HepG2 (cell line): Measurements from ENCODE around the gene TMEM129. TPM values are rescaled to one million over a fixed set of nuclear protein-coding genes. Genes with fewer than 3 reads are reported as not detected.

Source experiments
- AGO2 ChIP-seq: fragments of 200-400 bp; formaldehyde crosslinking; optimal IDR thresholded peaks from 2 replicates; pipeline ENCODE3; 2017; ENCODE audit warnings: mild to moderate bottlenecking, low read depth, low read length, moderate library complexity
- DDIT3 ChIP-seq: sonication (generic); formaldehyde crosslinking; IDR thresholded peaks from 2 replicates; pipeline ENCODE4 v1.4.0; 2020; ENCODE audit warnings: mild to moderate bottlenecking, missing genetic modification reagents
- HMGXB3 ChIP-seq: sonication (generic); formaldehyde crosslinking; IDR thresholded peaks from 2 replicates; pipeline ENCODE4 v1.4.0; 2020; ENCODE audit warnings: missing genetic modification reagents, borderline replicate concordance
- MAF1 ChIP-seq: sonication (generic); formaldehyde crosslinking; IDR thresholded peaks from 2 replicates; pipeline ENCODE4 v1.5.0; 2020; ENCODE audit warnings: missing genetic modification reagents, borderline replicate concordance
- MED1 ChIP-seq: sonication (generic); formaldehyde crosslinking; IDR thresholded peaks from 2 replicates; pipeline ENCODE4 v1.4.0; 2020; ENCODE audit warnings: missing genetic modification reagents
- MED13 ChIP-seq: sonication (generic); formaldehyde crosslinking; IDR thresholded peaks from 2 replicates; pipeline ENCODE4 v1.5.0; 2020; ENCODE audit warnings: missing genetic modification reagents
- ZNF501 ChIP-seq: sonication (generic); formaldehyde crosslinking; IDR thresholded peaks from 2 replicates; pipeline ENCODE4 v1.5.1; 2020; ENCODE audit warnings: mild to moderate bottlenecking, moderate library complexity, missing genetic modification reagents
- ZNF607 ChIP-seq: sonication (generic); formaldehyde crosslinking; IDR thresholded peaks from 2 replicates; pipeline ENCODE4 v1.5.1; 2020; ENCODE audit warnings: missing genetic modification reagents, mild to moderate bottlenecking, borderline replicate concordance
- ZNF615 ChIP-seq: sonication (generic); formaldehyde crosslinking; IDR thresholded peaks from 2 replicates; pipeline ENCODE4 v1.5.0; 2020; ENCODE audit warnings: mild to moderate bottlenecking, missing genetic modification reagents, borderline replicate concordance
- polyA plus RNA-seq, 8 experiments: library from polyadenylated mRNA; depleted of rRNA in 3 of 8; stranded (reverse) in 7 of 8; unstranded in 1 of 8; fragments of >200 nt; fragmentation: Illumina TruSeq in 4 of 8; extraction: Trizol in 4 of 8; gene quantifications; 2 replicates each; pipeline versions ENCODE4 v1.2.1 to v1.2.3, GENCODE V29; 2011 to 2016; ENCODE audit warnings: low read depth in 4 of 8, missing spikeins in 1 of 8, mixed read lengths in 1 of 8; ENCODE audit not compliant: insufficient read depth in 1 of 8
- total RNA-seq, 5 experiments: library from RNA; depleted of rRNA; stranded (reverse); fragments of >200 nt; fragmentation: Illumina TruSeq; extraction: Trizol; gene quantifications; 2 replicates each; pipeline ENCODE4 v1.2.3, GENCODE V29; 2016; ENCODE audit warnings: low read depth in 1 of 5
- TF ChIP-seq, protein P1 (sequence below): sonication (generic); formaldehyde crosslinking; IDR thresholded peaks from 2 replicates; pipeline ENCODE4 v1.9.0; 2021; ENCODE audit warnings: mild to moderate bottlenecking, missing genetic modification reagents
- TF ChIP-seq, protein P2 (sequence below): sonication (generic); formaldehyde crosslinking; IDR thresholded peaks from 2 replicates; pipeline ENCODE4 v1.9.0; 2022; ENCODE audit warnings: low read depth, missing genetic modification reagents

The TMEM129 gene
- total and polyA plus RNA-seq, 2 of the 13 experiments (the other 11 are each of a cell fraction or from before 2014, with no cell fraction given): 19.0 to 25.8 TPM

DNA sequence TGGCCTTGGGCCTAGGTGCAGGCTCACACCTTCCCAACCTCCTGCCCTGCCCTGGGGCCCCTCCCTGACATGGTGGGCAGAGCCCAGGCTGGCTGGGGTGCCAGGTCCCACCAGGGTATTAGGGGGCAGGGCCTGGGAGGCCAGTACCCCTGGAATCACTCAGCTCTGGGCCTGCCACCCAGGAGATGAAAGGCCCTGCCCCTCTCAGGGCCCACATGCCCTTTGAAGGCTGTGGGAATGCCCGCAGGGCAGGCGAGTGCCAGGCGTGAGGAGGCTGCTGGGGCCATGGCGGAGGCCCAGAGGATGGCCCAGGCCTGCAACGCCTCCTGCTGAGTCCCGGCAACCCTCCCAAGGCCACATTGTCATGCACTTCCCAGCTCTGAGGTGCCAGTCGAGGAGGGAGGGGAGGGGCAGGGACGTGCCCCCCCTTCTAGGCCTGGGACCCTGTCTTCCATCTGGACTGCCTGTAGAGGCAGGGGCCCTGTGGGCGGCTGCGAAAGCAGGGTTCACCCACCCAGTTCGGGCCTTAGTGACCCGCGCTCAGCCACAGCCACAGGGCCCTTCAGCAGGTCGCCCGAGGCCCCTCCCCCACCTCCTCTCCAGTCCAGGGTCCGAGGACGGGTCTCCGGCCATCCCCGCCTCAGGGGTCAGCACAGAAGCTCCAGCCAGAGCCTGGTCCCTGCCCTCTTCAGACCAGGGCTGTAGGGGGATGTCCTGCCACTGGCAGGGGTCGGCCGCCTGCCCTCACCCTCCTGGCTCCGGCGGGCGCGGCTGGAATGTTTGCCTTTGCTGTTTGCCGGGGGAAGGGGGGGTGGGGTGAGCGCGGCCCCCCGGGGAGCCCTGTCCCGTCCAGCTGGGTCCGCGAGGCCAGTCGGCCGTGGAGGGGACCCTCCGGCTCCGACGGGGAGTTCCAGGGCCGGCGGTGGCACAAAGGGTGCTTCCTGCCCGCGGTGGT, 45.3 kb upstream of the TMEM129 start (continued):
- TF ChIP-seq, protein P1, sequence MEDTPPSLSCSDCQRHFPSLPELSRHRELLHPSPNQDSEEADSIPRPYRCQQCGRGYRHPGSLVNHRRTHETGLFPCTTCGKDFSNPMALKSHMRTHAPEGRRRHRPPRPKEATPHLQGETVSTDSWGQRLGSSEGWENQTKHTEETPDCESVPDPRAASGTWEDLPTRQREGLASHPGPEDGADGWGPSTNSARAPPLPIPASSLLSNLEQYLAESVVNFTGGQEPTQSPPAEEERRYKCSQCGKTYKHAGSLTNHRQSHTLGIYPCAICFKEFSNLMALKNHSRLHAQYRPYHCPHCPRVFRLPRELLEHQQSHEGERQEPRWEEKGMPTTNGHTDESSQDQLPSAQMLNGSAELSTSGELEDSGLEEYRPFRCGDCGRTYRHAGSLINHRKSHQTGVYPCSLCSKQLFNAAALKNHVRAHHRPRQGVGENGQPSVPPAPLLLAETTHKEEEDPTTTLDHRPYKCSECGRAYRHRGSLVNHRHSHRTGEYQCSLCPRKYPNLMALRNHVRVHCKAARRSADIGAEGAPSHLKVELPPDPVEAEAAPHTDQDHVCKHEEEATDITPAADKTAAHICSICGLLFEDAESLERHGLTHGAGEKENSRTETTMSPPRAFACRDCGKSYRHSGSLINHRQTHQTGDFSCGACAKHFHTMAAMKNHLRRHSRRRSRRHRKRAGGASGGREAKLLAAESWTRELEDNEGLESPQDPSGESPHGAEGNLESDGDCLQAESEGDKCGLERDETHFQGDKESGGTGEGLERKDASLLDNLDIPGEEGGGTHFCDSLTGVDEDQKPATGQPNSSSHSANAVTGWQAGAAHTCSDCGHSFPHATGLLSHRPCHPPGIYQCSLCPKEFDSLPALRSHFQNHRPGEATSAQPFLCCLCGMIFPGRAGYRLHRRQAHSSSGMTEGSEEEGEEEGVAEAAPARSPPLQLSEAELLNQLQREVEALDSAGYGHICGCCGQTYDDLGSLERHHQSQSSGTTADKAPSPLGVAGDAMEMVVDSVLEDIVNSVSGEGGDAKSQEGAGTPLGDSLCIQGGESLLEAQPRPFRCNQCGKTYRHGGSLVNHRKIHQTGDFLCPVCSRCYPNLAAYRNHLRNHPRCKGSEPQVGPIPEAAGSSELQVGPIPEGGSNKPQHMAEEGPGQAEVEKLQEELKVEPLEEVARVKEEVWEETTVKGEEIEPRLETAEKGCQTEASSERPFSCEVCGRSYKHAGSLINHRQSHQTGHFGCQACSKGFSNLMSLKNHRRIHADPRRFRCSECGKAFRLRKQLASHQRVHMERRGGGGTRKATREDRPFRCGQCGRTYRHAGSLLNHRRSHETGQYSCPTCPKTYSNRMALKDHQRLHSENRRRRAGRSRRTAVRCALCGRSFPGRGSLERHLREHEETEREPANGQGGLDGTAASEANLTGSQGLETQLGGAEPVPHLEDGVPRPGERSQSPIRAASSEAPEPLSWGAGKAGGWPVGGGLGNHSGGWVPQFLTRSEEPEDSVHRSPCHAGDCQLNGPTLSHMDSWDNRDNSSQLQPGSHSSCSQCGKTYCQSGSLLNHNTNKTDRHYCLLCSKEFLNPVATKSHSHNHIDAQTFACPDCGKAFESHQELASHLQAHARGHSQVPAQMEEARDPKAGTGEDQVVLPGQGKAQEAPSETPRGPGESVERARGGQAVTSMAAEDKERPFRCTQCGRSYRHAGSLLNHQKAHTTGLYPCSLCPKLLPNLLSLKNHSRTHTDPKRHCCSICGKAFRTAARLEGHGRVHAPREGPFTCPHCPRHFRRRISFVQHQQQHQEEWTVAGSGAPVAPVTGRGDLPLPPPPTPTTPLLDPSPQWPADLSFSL (CRISPR knock-in tag): no peak
- TF ChIP-seq AGO2 (peak; percentile 93), ZNF615 (CRISPR knock-in tag) (0 out of 2 replicates have a peak, but pooled peaks have one; percentile 34), ZNF501 (CRISPR knock-in tag) (peak; percentile 66), MAF1 (CRISPR knock-in tag) (peak; percentile 86), MED13 (CRISPR knock-in tag) (peak; percentile 61), ZNF607 (CRISPR knock-in tag) (peak; percentile 60), HMGXB3 (CRISPR knock-in tag) (no peak), MED1 (CRISPR knock-in tag) (peak; percentile 72), DDIT3 (no peak)
- TF ChIP-seq, protein P2, sequence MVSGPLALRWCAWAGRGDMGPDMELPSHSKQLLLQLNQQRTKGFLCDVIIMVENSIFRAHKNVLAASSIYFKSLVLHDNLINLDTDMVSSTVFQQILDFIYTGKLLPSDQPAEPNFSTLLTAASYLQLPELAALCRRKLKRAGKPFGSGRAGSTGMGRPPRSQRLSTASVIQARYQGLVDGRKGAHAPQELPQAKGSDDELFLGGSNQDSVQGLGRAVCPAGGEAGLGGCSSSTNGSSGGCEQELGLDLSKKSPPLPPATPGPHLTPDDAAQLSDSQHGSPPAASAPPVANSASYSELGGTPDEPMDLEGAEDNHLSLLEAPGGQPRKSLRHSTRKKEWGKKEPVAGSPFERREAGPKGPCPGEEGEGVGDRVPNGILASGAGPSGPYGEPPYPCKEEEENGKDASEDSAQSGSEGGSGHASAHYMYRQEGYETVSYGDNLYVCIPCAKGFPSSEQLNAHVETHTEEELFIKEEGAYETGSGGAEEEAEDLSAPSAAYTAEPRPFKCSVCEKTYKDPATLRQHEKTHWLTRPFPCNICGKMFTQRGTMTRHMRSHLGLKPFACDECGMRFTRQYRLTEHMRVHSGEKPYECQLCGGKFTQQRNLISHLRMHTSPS (CRISPR knock-in tag): peak; percentile 93
